ENCODE measurements around the gene PALLD. TPM values are rescaled to one million over a fixed set of nuclear protein-coding genes. Genes with fewer than 3 reads are reported as not detected.

The PALLD gene
- total and polyA plus RNA-seq, 2 experiments from 2014 or later: 17.9 to 30.5 TPM

DNA sequence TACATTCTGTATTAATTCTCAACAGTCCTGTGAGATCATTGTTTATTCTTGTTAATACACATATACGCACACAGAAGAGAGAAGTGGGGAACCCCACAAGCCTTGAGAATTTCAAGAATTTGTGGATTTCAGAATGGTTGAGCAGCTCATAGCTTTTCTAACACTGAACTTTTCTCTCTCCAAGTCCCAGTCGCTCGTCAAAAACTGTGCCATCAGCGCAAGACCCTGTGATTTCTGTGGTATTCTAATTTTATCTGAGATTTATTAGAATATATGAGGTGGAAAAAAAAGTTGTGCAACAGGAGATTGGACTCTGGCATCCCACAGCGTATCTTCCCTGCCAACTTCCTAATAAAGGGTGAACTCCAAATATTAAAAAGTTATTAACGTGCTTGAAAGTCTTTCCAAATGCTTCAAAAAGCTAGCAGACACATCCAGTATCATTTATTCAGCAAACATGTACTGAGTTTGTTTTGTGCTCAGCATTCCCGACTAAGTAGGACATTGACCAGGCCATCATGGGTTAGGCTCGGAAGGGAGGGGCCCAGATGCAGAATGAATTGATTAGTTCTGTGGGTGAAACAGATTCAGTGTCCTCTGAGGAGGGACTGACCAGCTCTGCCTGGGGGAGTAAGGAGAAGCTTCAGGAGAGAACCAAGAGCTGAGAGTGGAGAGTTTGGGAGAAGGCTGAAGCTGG lies 347.6 kb downstream of the PALLD start:
- Histone ChIP-seq H2AFZ (no peak overlapping the region), H3K27me3 (replicated peaks; ENCODE audit: insufficient read depth) (no peaks in the 10 kb centered on the region), H3K9me3 (ENCODE audit: low read depth) (no peaks in the 10 kb centered on the region), H3K79me2 (ENCODE audit: insufficient read depth) (peaks cover 19% of the 10 kb centered on the region), H3K9ac (no peak overlapping the region), H3K36me3 (ENCODE audit: low read depth) (no peaks in the 10 kb centered on the region), H3K4me1 (ENCODE audit: insufficient read depth) (peaks cover 12% of the 10 kb centered on the region), H3K27ac (no peak overlapping the region), H3K4me3 (no peak overlapping the region), H3K9me2 (ENCODE audit: insufficient read depth) (no peaks in the 10 kb centered on the region), H3F3A (ENCODE audit: insufficient read depth) (peaks cover 5% of the 10 kb centered on the region), H3K4me2 (ENCODE audit: unreplicated experiment) (no peak overlapping the region), H4K20me1 (ENCODE audit: insufficient read depth) (no peaks in the 10 kb centered on the region)
- in situ Hi-C loops (cut with MboI): no loop called here
- DNase-seq: no peak
- no peak for TF ChIP-seq EZH2phosphoT487 (IDR thresholded peaks at IDR 0.05; ENCODE audit: insufficient read depth, low read depth)
- TF ChIP-seq EZH2 (IDR thresholded peaks at IDR 0.05; ENCODE audit: insufficient read depth, poor library complexity, severe bottlenecking): no peak
- 63 to 77% methylated on average over 8 of the region's 8 CpGs for WGBS, 2 experiments (ENCODE audit: low coverage in 1 of 2, low lambda C conversion rate in 2 of 2, missing lambda C conversion rate in 2 of 2)

DNA sequence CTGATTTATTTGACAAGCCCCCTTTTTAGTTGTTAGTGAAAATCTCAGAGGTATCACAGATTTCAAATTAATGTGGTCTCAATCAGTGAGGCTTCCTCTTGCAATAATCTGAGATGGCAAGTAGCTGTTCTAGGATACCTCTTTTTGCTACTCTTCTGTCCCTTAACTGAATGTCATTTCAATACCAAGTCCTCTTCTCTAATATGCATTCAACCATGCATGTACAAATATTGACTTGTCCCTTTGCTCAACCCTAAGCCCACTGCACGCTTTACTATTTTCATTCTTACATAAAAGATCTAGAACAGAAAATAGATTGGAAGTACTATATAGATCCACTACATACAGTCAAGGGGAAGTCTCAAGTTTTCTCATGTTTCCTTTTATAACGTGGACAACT lies 349.0 kb downstream of the PALLD start:
- no peak for DNase-seq
- Histone ChIP-seq H3K4me2 (ENCODE audit: unreplicated experiment) (no peak overlapping the region), H3K27me3 (replicated peaks; ENCODE audit: insufficient read depth) (no peaks in the 10 kb centered on the region), H3F3A (ENCODE audit: insufficient read depth) (peaks cover 7% of the 10 kb centered on the region), H3K79me2 (ENCODE audit: insufficient read depth) (peaks cover 16% of the 10 kb centered on the region), H3K9ac (no peak overlapping the region), H3K9me3 (ENCODE audit: low read depth) (no peaks in the 10 kb centered on the region), H4K20me1 (ENCODE audit: insufficient read depth) (no peaks in the 10 kb centered on the region), H3K36me3 (ENCODE audit: low read depth) (no peaks in the 10 kb centered on the region), H3K9me2 (ENCODE audit: insufficient read depth) (no peaks in the 10 kb centered on the region), H3K4me1 (ENCODE audit: insufficient read depth) (peaks cover 14% of the 10 kb centered on the region), H3K27ac (no peak overlapping the region), H3K4me3 (no peak overlapping the region), H2AFZ (no peak overlapping the region)
- TF ChIP-seq EZH2phosphoT487 (IDR thresholded peaks at IDR 0.05; ENCODE audit: insufficient read depth, low read depth) (no peak), EZH2 (IDR thresholded peaks at IDR 0.05; ENCODE audit: insufficient read depth, poor library complexity, severe bottlenecking) (no peak)
- WGBS, 2 experiments (ENCODE audit: low coverage in 1 of 2, low lambda C conversion rate in 2 of 2, missing lambda C conversion rate in 2 of 2): 97 to 98% methylated on average over 2 of the region's 2 CpGs
- in situ Hi-C loops (cut with MboI): no loop called here

DNA sequence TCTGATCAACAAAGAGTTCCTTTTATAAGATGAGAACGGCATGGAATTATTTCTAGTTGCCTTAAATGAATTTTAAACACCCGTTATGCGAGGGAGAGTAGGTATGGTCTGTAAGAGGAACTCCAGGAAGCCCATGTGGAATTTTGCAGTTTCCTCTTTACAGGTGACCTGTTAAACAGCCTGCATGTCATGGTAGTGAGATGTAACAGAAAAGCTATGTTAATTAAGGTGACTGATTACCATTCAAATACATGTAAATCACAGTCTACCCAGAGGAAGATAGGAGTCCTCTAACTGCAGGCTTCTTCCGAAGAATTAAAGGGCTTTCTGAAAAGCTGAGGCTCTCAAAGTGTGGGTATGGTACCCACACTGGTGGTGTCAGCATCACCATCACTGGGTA lies 349.6 kb downstream of the PALLD start:
- peaks cover 7% of the 10 kb centered on the region for H3F3A ChIP-seq (ENCODE audit: insufficient read depth)
- WGBS, 2 experiments (ENCODE audit: low coverage in 1 of 2, low lambda C conversion rate in 2 of 2, missing lambda C conversion rate in 2 of 2): 85 to 87% methylated on average over 4 of the region's 4 CpGs
- H3K4me3 ChIP-seq: no peak overlapping the region
- TF ChIP-seq EZH2phosphoT487 (IDR thresholded peaks at IDR 0.05; ENCODE audit: insufficient read depth, low read depth) (no peak), EZH2 (IDR thresholded peaks at IDR 0.05; ENCODE audit: insufficient read depth, poor library complexity, severe bottlenecking) (no peak)
- H4K20me1 ChIP-seq (ENCODE audit: insufficient read depth): no peaks in the 10 kb centered on the region
- peaks cover 14% of the 10 kb centered on the region for H3K4me1 ChIP-seq (ENCODE audit: insufficient read depth)
- no peaks in the 10 kb centered on the region for H3K27me3 ChIP-seq (replicated peaks; ENCODE audit: insufficient read depth)
- H3K9ac ChIP-seq: no peak overlapping the region
- H3K27ac ChIP-seq: no peak overlapping the region
- peaks cover 11% of the 10 kb centered on the region for H3K79me2 ChIP-seq (ENCODE audit: insufficient read depth)
- no peak for DNase-seq
- H3K9me3 ChIP-seq (ENCODE audit: low read depth): no peaks in the 10 kb centered on the region
- no peaks in the 10 kb centered on the region for H3K36me3 ChIP-seq (ENCODE audit: low read depth)
- H3K4me2 ChIP-seq (ENCODE audit: unreplicated experiment): no peak overlapping the region
- in situ Hi-C loops (cut with MboI): no loop called here
- H2AFZ ChIP-seq: no peak overlapping the region
- H3K9me2 ChIP-seq (ENCODE audit: insufficient read depth): no peaks in the 10 kb centered on the region

DNA sequence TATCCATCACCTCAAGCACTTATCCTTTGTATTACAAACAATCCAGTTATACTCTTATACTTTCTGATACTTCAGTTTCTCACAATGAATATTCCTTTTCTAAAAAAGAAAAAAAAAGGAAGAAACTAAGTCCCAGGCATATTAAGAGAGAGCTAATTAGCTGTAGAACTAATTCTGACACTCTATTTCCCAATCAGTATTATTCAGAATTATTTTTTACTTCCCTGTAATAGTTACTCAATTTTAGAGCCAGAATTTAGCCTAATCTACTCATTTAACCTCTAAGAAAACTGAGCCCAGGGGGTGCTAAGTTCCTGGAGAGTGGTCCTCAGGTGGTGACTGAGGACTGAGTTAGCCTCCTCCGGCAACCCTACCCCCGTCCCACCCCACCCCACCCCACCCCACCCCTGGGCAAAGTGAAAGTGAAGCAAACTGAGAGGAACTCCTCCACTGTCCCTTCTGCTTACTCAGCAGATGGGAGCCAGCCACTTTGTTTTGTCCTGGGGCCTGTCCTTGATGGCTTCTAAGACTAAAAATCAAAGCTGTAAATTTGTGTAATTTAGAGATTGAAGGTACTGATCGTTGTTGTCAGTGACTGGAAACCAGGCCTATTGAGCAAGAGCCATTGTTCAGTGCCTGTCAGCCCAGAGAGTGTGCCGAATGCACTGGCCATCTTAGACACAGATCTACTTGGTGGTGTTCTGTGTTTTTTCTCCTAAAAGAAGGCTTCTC lies 351.1 kb downstream of the PALLD start:
- H3K4me2 ChIP-seq (ENCODE audit: unreplicated experiment): peak overlapping the region; percentile 84
- peaks cover 9% of the 10 kb centered on the region for H3K79me2 ChIP-seq (ENCODE audit: insufficient read depth)
- no peaks in the 10 kb centered on the region for H3K36me3 ChIP-seq (ENCODE audit: low read depth)
- TF ChIP-seq EZH2phosphoT487 (IDR thresholded peaks at IDR 0.05; ENCODE audit: insufficient read depth, low read depth) (no peak), EZH2 (IDR thresholded peaks at IDR 0.05; ENCODE audit: insufficient read depth, poor library complexity, severe bottlenecking) (no peak)
- in situ Hi-C loops (cut with MboI): no loop called here
- peaks cover 14% of the 10 kb centered on the region for H3K4me1 ChIP-seq (ENCODE audit: insufficient read depth)
- H2AFZ ChIP-seq: peak overlapping the region; percentile 81
- DNase-seq: peak; percentile 53
- peak overlapping the region; percentile 64 for H3K4me3 ChIP-seq
- H3K9ac ChIP-seq: peak overlapping the region; percentile 63
- no peaks in the 10 kb centered on the region for H4K20me1 ChIP-seq (ENCODE audit: insufficient read depth)
- peaks cover 7% of the 10 kb centered on the region; the same call in 1 of the 2 replicates for H3F3A ChIP-seq (ENCODE audit: insufficient read depth)
- WGBS, 2 experiments (ENCODE audit: low coverage in 1 of 2, low lambda C conversion rate in 2 of 2, missing lambda C conversion rate in 2 of 2): 12 to 13% methylated on average over 4 of the region's 4 CpGs
- no peaks in the 10 kb centered on the region for H3K27me3 ChIP-seq (replicated peaks; ENCODE audit: insufficient read depth)
- H3K9me2 ChIP-seq (ENCODE audit: insufficient read depth): no peaks in the 10 kb centered on the region
- no peaks in the 10 kb centered on the region for H3K9me3 ChIP-seq (ENCODE audit: low read depth)
- H3K27ac ChIP-seq: 0 out of 2 replicates have a peak overlapping the region, but pooled peaks have one; percentile 13

Measured in GM23248 (cell line).